DOHH2 (cell line): ENCODE measurements around the gene NRAS.

Experiments
- H3F3A ChIP-seq: fragments of 200-600 bp; sonication (generic), shearing (Covaris generic); 2 replicates; pipeline ENCODE4 v1.6.0; 2016; ENCODE audit warnings: antibody characterized with exemption, mild to moderate bottlenecking; ENCODE audit not compliant: control insufficient read depth, insufficient read depth
- H3K27ac ChIP-seq: fragments of 200-600 bp; sonication (generic); 2 replicates; pipeline ENCODE4 v1.5.1; 2014; ENCODE audit warnings: low read depth, mild to moderate bottlenecking, low read length, moderate library complexity
- H3K27me3 ChIP-seq: fragments of 200-600 bp; sonication (generic); 2 replicates; pipeline ENCODE4 v1.6.1; 2014; ENCODE audit warnings: mild to moderate bottlenecking, low read length, mixed read lengths; ENCODE audit not compliant: control insufficient read depth
- H3K36me3 ChIP-seq: fragments of 200-600 bp; sonication (generic); 2 replicates; pipeline ENCODE4 v1.6.1; 2014; ENCODE audit warnings: mild to moderate bottlenecking, low read length, moderate library complexity, mixed read lengths; ENCODE audit not compliant: control insufficient read depth
- H3K4me1 ChIP-seq: fragments of 200-600 bp; sonication (generic); 2 replicates; pipeline ENCODE4 v1.6.1; 2014; ENCODE audit warnings: mild to moderate bottlenecking, low read length, mixed read lengths; ENCODE audit not compliant: control insufficient read depth
- H3K4me2 ChIP-seq: fragments of 200-600 bp; sonication (generic); 2 replicates; pipeline ENCODE4 v1.6.0; 2014; ENCODE audit warnings: mild to moderate bottlenecking, low read length, moderate library complexity
- H3K4me3 ChIP-seq: fragments of 200-600 bp; sonication (generic); 2 replicates; pipeline ENCODE4 v1.5.1; 2014; ENCODE audit warnings: mild to moderate bottlenecking, low read length, mixed read lengths
- H3K79me2 ChIP-seq: fragments of 200-600 bp; sonication (generic); 2 replicates; pipeline ENCODE4 v1.6.1; 2014; ENCODE audit warnings: mild to moderate bottlenecking, low read length, mixed read lengths; ENCODE audit not compliant: control insufficient read depth
- H3K9me2 ChIP-seq: fragments of 200-600 bp; sonication (generic); replicated peaks from 2 replicates; pipeline ENCODE4 v1.6.1; 2014; ENCODE audit warnings: mild to moderate bottlenecking, low read length, mixed read lengths; ENCODE audit not compliant: control insufficient read depth
- H3K9me3 ChIP-seq: fragments of 200-600 bp; sonication (generic); 2 replicates; pipeline ENCODE4 v1.6.1; 2014; ENCODE audit warnings: antibody characterized with exemption, low read length, mixed read lengths; ENCODE audit not compliant: control insufficient read depth, insufficient read depth
- H4K20me1 ChIP-seq: fragments of 200-600 bp; sonication (generic); 2 replicates; pipeline ENCODE4 v1.6.0; 2014; ENCODE audit warnings: low read depth, mild to moderate bottlenecking, antibody characterized with exemption, low read length, moderate library complexity; ENCODE audit not compliant: control insufficient read depth, insufficient read depth
- CTCF ChIP-seq: fragments of 200-600 bp; sonication (generic); IDR thresholded peaks from one replicate; pipeline ENCODE4 v1.5.1; 2014; ENCODE audit warnings: antibody characterized with exemption, mild to moderate bottlenecking, low read depth, low read length; ENCODE audit not compliant: poor library complexity, severe bottlenecking
- EZH2phosphoT487 ChIP-seq: fragments of 200-600 bp; sonication (generic); IDR thresholded peaks from 2 replicates; pipeline ENCODE4 v1.6.1; 2017; ENCODE audit warnings: borderline replicate concordance, mild to moderate bottlenecking, antibody characterized with exemption, low read length, moderate library complexity, mixed read lengths

Gene NRAS

GRCh38 chr1:114692947-114693346, 23.6 kb downstream of the NRAS start:
- no peak overlapping the region for H3K4me2 ChIP-seq
- H3K27me3 ChIP-seq = no peaks in the 10 kb centered on the region; the same call in 1 of the 2 replicates
- H3K4me3 ChIP-seq = no peak overlapping the region
- no peaks in the 10 kb centered on the region for H3K79me2 ChIP-seq
- H4K20me1 ChIP-seq = no peaks in the 10 kb centered on the region
- H3F3A ChIP-seq = no peaks in the 10 kb centered on the region
- H3K27ac ChIP-seq = no peak overlapping the region
- no peaks in the 10 kb centered on the region for H3K9me2 ChIP-seq
- H3K36me3 ChIP-seq = no peaks in the 10 kb centered on the region
- TF ChIP-seq EZH2phosphoT487 = no peak
- TF ChIP-seq CTCF = no peak
- no peaks in the 10 kb centered on the region for H3K4me1 ChIP-seq
- H3K9me3 ChIP-seq = no peaks in the 10 kb centered on the region

- no peak for TF ChIP-seq EZH2phosphoT487
- no peak for TF ChIP-seq CTCF
- 0 out of 2 replicates have a peak, but pooled peaks cover 2% of the 10 kb centered on the region for H3K27me3 ChIP-seq
These were observed 25.5 kb downstream of the NRAS start for GRCh38 chr1:114691061-114691460.

GRCh38 chr1:114690148-114690547, 26.4 kb downstream of the NRAS start:
- Histone ChIP-seq H3K9me2 (no peaks in the 10 kb centered on the region), H3F3A (no peaks in the 10 kb centered on the region), H3K4me2 (no peak overlapping the region), H4K20me1 (no peaks in the 10 kb centered on the region), H3K27me3 (0 out of 2 replicates have a peak, but pooled peaks cover 2% of the 10 kb centered on the region), H3K27ac (no peak overlapping the region), H3K79me2 (no peaks in the 10 kb centered on the region), H3K9me3 (no peaks in the 10 kb centered on the region), H3K36me3 (no peaks in the 10 kb centered on the region), H3K4me3 (no peak overlapping the region), H3K4me1 (no peaks in the 10 kb centered on the region)
- TF ChIP-seq CTCF (no peak), EZH2phosphoT487 (no peak)

More at GRCh38 chr1:114691061-114691460, 25.5 kb downstream of the NRAS start:
- no peaks in the 10 kb centered on the region for H3K9me2 ChIP-seq
- H3K4me2 ChIP-seq = no peak overlapping the region
- no peaks in the 10 kb centered on the region for H3K79me2 ChIP-seq
- no peaks in the 10 kb centered on the region for H3K9me3 ChIP-seq
- no peaks in the 10 kb centered on the region for H3K36me3 ChIP-seq
- no peaks in the 10 kb centered on the region for H3K4me1 ChIP-seq
- H4K20me1 ChIP-seq = no peaks in the 10 kb centered on the region
- no peak overlapping the region for H3K27ac ChIP-seq
- no peak overlapping the region for H3K4me3 ChIP-seq
- no peaks in the 10 kb centered on the region for H3F3A ChIP-seq
